ENCODE data around the gene CDC42SE2. TPM values are rescaled to one million over a fixed set of nuclear protein-coding genes. Genes with fewer than 3 reads are reported as not detected.

CDC42SE2 gene
- total RNA-seq, 1 experiment from 2014 or later: 32.8 TPM

DNA sequence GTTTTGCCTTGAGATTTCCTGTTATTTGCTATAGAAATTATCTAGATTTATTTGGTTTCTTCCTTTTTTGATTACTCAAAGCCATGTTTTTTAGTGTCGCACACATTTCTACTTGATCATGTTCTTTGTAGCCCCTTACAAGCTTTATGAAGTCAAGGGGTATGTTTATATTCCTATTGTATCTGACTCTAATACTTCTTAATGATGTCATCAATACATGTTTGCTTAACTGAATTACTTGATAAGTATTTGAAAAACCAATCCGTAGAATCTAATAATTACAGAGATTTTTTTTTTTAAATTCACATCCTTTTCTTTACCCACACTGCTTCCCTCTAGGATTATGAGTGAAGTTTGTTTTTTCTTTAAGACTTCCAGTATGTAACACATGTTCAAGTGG, 53.0 kb downstream of the CDC42SE2 start:
- Histone ChIP-seq H2AFZ (no peak overlapping the region), H3K79me2 (ENCODE audit: low read depth) (peaks cover 42% of the 10 kb centered on the region)
- POLR2A ChIA-PET (ENCODE audit: unreplicated experiment): no interaction called here

DNA sequence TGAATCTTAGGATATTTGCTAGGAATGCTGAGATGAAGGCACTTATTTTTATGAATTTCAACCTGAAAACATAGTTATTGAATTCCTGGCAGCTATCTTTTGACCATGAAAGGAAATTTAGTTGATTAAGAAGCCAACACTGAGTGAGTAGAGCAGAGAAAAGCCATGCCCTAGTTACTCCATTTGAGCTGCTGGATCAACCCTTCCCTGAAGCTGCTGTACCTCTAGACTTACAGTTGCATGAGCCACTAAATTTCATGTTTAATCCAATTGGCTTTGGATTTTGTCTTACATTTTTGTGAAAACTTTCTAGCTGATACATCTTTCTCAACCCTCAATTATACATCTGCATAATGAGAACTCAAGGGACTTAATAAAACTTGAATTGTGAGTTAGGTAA, 54.6 kb downstream of the CDC42SE2 start:
- DNase-seq: no peak
- Histone ChIP-seq H3K9me3 (ENCODE audit: insufficient read depth, low read depth) (no peaks in the 10 kb centered on the region), H2AFZ (no peak overlapping the region), H3K4me2 (no peak overlapping the region), H3F3A (ENCODE audit: insufficient read depth, low read depth) (no peaks in the 10 kb centered on the region), H3K4me3 (no peak overlapping the region), H3K36me3 (ENCODE audit: low read depth) (peaks cover 7% of the 10 kb centered on the region; the same call in 1 of the 2 replicates), H3K9me2 (ENCODE audit: insufficient read depth) (no peaks in the 10 kb centered on the region), H3K27ac (no peak overlapping the region), H4K20me1 (ENCODE audit: insufficient read depth) (0 out of 2 replicates have a peak, but pooled peaks cover 8% of the 10 kb centered on the region), H3K79me2 (ENCODE audit: low read depth) (peaks cover 32% of the 10 kb centered on the region), H3K27me3 (ENCODE audit: insufficient read depth, low read depth) (no peaks in the 10 kb centered on the region), H3K4me1 (replicated peaks; ENCODE audit: insufficient read depth) (no peaks in the 10 kb centered on the region; the same call in 1 of the 2 replicates)
- CTCF ChIA-PET: interaction anchor here (0.6 kb wide), 1 partner anchor 382 kb away, joined by 3 read pairs; no protein-coding TSS in a partner anchor
- TF ChIP-seq CTCF (conservative IDR thresholded peaks at IDR 0.05) (no peak), EZH2 (IDR thresholded peaks at IDR 0.05; ENCODE audit: low read depth) (no peak)
- no TSS peak for BruUV-seq (replicated peaks)
- POLR2A ChIA-PET (ENCODE audit: unreplicated experiment): no interaction called here
- intact Hi-C loops (cut with micrococcal nuclease; ENCODE audit: unreplicated experiment): no loop called here

More for the DNA sequence above, 53.0 kb downstream of the CDC42SE2 start:
- TF ChIP-seq EZH2 (IDR thresholded peaks at IDR 0.05; ENCODE audit: low read depth) (no peak), CTCF (conservative IDR thresholded peaks at IDR 0.05) (no peak)
- no TSS peak for BruUV-seq (replicated peaks)
- intact Hi-C loops (cut with micrococcal nuclease; ENCODE audit: unreplicated experiment): no loop called here
- H3F3A ChIP-seq (ENCODE audit: insufficient read depth, low read depth): no peaks in the 10 kb centered on the region
- DNase-seq: no peak
- no peaks in the 10 kb centered on the region for H3K4me1 ChIP-seq (replicated peaks; ENCODE audit: insufficient read depth)
- H3K36me3 ChIP-seq (ENCODE audit: low read depth): peaks cover 7% of the 10 kb centered on the region; the same call in 1 of the 2 replicates
- CTCF ChIA-PET: no interaction called here
- 0 out of 2 replicates have a peak, but pooled peaks cover 8% of the 10 kb centered on the region for H4K20me1 ChIP-seq (ENCODE audit: insufficient read depth)
- no peaks in the 10 kb centered on the region for H3K9me2 ChIP-seq (ENCODE audit: insufficient read depth)
- H3K4me2 ChIP-seq: no peak overlapping the region
- H3K27me3 ChIP-seq (ENCODE audit: insufficient read depth, low read depth): no peaks in the 10 kb centered on the region
- no peaks in the 10 kb centered on the region for H3K9me3 ChIP-seq (ENCODE audit: insufficient read depth, low read depth)
- no peak overlapping the region for H3K4me3 ChIP-seq
- no peak overlapping the region for H3K27ac ChIP-seq

GRCh38 chr5:131321066-131321465, 57.2 kb downstream of the CDC42SE2 start:
- TF ChIP-seq CTCF (conservative IDR thresholded peaks at IDR 0.05): no peak
- TF ChIP-seq EZH2 (IDR thresholded peaks at IDR 0.05; ENCODE audit: low read depth): no peak
- H3K27ac ChIP-seq: no peak overlapping the region
- no peaks in the 10 kb centered on the region for H3K27me3 ChIP-seq (ENCODE audit: insufficient read depth, low read depth)
- H3F3A ChIP-seq (ENCODE audit: insufficient read depth, low read depth): no peaks in the 10 kb centered on the region
- peaks cover 34% of the 10 kb centered on the region for H3K79me2 ChIP-seq (ENCODE audit: low read depth)
- BruUV-seq (replicated peaks): no TSS peak
- ChIA-PET CTCF (no interaction called here), POLR2A (ENCODE audit: unreplicated experiment) (no interaction called here)
- intact Hi-C loops (cut with micrococcal nuclease; ENCODE audit: unreplicated experiment): no loop called here
- no peak overlapping the region for H3K4me2 ChIP-seq
- H3K4me1 ChIP-seq (replicated peaks; ENCODE audit: insufficient read depth): no peaks in the 10 kb centered on the region; the same call in 1 of the 2 replicates
- no peak overlapping the region for H2AFZ ChIP-seq
- H3K4me3 ChIP-seq: no peak overlapping the region
- DNase-seq: no peak
- H3K36me3 ChIP-seq (ENCODE audit: low read depth): peaks cover 7% of the 10 kb centered on the region; the same call in 1 of the 2 replicates
- H3K9me3 ChIP-seq (ENCODE audit: insufficient read depth, low read depth): no peaks in the 10 kb centered on the region
- H3K9me2 ChIP-seq (ENCODE audit: insufficient read depth): no peaks in the 10 kb centered on the region
- H4K20me1 ChIP-seq (ENCODE audit: insufficient read depth): no peaks in the 10 kb centered on the region

Measured in PC-9 (cell line).